ENCODE data around the gene MAP3K8. TPM values are rescaled to one million over a fixed set of nuclear protein-coding genes. Genes with fewer than 3 reads are reported as not detected.

Gene MAP3K8
- polyA plus RNA-seq, 1 donor from 2014 or later, result 1.5 TPM

DNA sequence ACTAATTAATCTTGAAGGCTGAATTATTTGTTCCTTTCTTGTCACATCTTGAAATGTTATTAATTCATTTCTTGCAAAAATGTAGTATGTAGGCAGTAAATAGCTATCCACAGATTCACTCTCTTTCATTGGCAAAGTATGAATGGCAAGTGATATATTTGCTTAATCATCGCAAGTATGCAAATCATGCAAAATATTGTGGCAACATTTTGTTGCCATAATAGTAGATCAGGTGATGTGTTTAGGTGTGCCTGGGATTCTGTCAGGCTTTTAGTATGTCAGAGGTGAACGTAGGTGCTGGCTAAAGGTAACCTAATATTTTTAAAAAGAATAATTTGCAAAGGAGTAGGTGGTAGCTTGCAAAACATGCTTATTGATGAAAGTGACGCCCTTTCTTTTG lies 5.9 kb downstream of the MAP3K8 start:
- no peaks in the 10 kb centered on the region for H3K27me3 ChIP-seq (ENCODE audit: insufficient read depth, low read depth, low read length)
- no peak overlapping the region for H2AFZ ChIP-seq (ENCODE audit: low read depth, low read length)
- no peak overlapping the region for H3K27ac ChIP-seq (ENCODE audit: low read length)
- H3K4me2 ChIP-seq (ENCODE audit: low read length), result no peak overlapping the region
- TF ChIP-seq TAF1 (IDR thresholded peaks at IDR 0.05; ENCODE audit: low read depth) (no peak), MXI1 (conservative IDR thresholded peaks at IDR 0.05; ENCODE audit: poor library complexity, severe bottlenecking) (no peak), EZH2 (IDR thresholded peaks at IDR 0.05; ENCODE audit: borderline replicate concordance, insufficient read depth, low read length, poor library complexity, severe bottlenecking) (no peak), POLR2AphosphoS5 (IDR thresholded peaks at IDR 0.05) (no peak), EP300 (conservative IDR thresholded peaks at IDR 0.05; ENCODE audit: poor library complexity, severe bottlenecking) (no peak), SMC3 (conservative IDR thresholded peaks at IDR 0.05; ENCODE audit: poor library complexity) (no peak), RAD21 (conservative IDR thresholded peaks at IDR 0.05) (no peak)
- TF ChIP-seq, protein P1, sequence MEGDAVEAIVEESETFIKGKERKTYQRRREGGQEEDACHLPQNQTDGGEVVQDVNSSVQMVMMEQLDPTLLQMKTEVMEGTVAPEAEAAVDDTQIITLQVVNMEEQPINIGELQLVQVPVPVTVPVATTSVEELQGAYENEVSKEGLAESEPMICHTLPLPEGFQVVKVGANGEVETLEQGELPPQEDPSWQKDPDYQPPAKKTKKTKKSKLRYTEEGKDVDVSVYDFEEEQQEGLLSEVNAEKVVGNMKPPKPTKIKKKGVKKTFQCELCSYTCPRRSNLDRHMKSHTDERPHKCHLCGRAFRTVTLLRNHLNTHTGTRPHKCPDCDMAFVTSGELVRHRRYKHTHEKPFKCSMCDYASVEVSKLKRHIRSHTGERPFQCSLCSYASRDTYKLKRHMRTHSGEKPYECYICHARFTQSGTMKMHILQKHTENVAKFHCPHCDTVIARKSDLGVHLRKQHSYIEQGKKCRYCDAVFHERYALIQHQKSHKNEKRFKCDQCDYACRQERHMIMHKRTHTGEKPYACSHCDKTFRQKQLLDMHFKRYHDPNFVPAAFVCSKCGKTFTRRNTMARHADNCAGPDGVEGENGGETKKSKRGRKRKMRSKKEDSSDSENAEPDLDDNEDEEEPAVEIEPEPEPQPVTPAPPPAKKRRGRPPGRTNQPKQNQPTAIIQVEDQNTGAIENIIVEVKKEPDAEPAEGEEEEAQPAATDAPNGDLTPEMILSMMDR (IDR thresholded peaks at IDR 0.05; ENCODE audit: poor library complexity, severe bottlenecking), result no peak
- TF ChIP-seq, protein P2, sequence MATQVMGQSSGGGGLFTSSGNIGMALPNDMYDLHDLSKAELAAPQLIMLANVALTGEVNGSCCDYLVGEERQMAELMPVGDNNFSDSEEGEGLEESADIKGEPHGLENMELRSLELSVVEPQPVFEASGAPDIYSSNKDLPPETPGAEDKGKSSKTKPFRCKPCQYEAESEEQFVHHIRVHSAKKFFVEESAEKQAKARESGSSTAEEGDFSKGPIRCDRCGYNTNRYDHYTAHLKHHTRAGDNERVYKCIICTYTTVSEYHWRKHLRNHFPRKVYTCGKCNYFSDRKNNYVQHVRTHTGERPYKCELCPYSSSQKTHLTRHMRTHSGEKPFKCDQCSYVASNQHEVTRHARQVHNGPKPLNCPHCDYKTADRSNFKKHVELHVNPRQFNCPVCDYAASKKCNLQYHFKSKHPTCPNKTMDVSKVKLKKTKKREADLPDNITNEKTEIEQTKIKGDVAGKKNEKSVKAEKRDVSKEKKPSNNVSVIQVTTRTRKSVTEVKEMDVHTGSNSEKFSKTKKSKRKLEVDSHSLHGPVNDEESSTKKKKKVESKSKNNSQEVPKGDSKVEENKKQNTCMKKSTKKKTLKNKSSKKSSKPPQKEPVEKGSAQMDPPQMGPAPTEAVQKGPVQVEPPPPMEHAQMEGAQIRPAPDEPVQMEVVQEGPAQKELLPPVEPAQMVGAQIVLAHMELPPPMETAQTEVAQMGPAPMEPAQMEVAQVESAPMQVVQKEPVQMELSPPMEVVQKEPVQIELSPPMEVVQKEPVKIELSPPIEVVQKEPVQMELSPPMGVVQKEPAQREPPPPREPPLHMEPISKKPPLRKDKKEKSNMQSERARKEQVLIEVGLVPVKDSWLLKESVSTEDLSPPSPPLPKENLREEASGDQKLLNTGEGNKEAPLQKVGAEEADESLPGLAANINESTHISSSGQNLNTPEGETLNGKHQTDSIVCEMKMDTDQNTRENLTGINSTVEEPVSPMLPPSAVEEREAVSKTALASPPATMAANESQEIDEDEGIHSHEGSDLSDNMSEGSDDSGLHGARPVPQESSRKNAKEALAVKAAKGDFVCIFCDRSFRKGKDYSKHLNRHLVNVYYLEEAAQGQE (IDR thresholded peaks at IDR 0.05; ENCODE audit: borderline replicate concordance), result no peak
- H3K4me3 ChIP-seq (ENCODE audit: low read length), result no peak overlapping the region
- H3K36me3 ChIP-seq (ENCODE audit: insufficient read depth, low read length), result no peaks in the 10 kb centered on the region
- no peaks in the 10 kb centered on the region for H3F3A ChIP-seq (ENCODE audit: insufficient read depth, low read length, poor library complexity, severe bottlenecking)
- no peaks in the 10 kb centered on the region for H4K20me1 ChIP-seq (ENCODE audit: insufficient read depth)
- H3K79me2 ChIP-seq (replicated peaks; ENCODE audit: insufficient read depth, low read length), result no peaks in the 10 kb centered on the region
- H3K9me2 ChIP-seq (ENCODE audit: insufficient read depth, low read length), result no peaks in the 10 kb centered on the region
- H3K9me3 ChIP-seq (ENCODE audit: low read length), result no peaks in the 10 kb centered on the region
- no peak overlapping the region for H3K9ac ChIP-seq (ENCODE audit: low read length)

DNA sequence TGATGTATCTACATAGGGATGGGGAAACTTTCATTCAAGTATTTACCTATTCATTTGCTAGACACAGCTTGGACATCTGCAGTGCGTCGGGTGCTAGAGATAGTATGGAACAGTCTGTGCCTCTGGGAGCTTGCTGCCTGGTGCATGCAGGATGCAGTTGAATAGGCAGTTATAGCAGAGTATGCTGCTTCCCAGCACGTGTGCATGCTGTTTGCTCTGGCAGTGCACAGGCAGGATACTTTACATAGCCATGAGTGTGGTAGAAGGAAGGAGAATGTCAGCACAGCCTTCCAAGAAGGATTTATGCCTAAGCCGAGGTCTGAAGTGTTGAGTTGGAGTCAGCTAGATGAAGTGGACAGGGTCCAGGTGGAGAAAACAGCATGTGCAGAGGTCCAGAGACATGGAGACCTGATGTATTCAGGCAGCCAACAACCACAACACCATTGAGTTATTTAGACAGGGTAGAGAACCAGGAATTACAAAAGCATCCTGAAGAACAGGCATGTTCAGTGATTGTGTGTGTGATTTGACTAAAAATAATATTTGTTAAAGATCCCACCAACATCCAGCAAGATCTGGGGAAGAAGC lies 8.1 kb downstream of the MAP3K8 start:
- TF ChIP-seq, protein P2 (IDR thresholded peaks at IDR 0.05; ENCODE audit: borderline replicate concordance), result no peak
- TF ChIP-seq EZH2 (IDR thresholded peaks at IDR 0.05; ENCODE audit: borderline replicate concordance, insufficient read depth, low read length, poor library complexity, severe bottlenecking), result no peak
- TF ChIP-seq, protein P1 (IDR thresholded peaks at IDR 0.05; ENCODE audit: poor library complexity, severe bottlenecking), result no peak
- no peak for TF ChIP-seq POLR2AphosphoS5 (IDR thresholded peaks at IDR 0.05)
- TF ChIP-seq EP300 (conservative IDR thresholded peaks at IDR 0.05; ENCODE audit: poor library complexity, severe bottlenecking), result no peak
- no peak for TF ChIP-seq SMC3 (conservative IDR thresholded peaks at IDR 0.05; ENCODE audit: poor library complexity)
- TF ChIP-seq RAD21 (conservative IDR thresholded peaks at IDR 0.05), result no peak
- no peak for TF ChIP-seq MXI1 (conservative IDR thresholded peaks at IDR 0.05; ENCODE audit: poor library complexity, severe bottlenecking)
- TF ChIP-seq TAF1 (IDR thresholded peaks at IDR 0.05; ENCODE audit: low read depth), result no peak
- no peaks in the 10 kb centered on the region for H3F3A ChIP-seq (ENCODE audit: insufficient read depth, low read length, poor library complexity, severe bottlenecking)
- no peak overlapping the region for H2AFZ ChIP-seq (ENCODE audit: low read depth, low read length)
- H3K4me2 ChIP-seq (ENCODE audit: low read length), result no peak overlapping the region
- H3K4me3 ChIP-seq (ENCODE audit: low read length), result no peak overlapping the region
- no peaks in the 10 kb centered on the region for H4K20me1 ChIP-seq (ENCODE audit: insufficient read depth)
- H3K27ac ChIP-seq (ENCODE audit: low read length), result no peak overlapping the region
- H3K9me2 ChIP-seq (ENCODE audit: insufficient read depth, low read length), result no peaks in the 10 kb centered on the region
- no peaks in the 10 kb centered on the region for H3K9me3 ChIP-seq (ENCODE audit: low read length)
- H3K36me3 ChIP-seq (ENCODE audit: insufficient read depth, low read length), result no peaks in the 10 kb centered on the region
- H3K27me3 ChIP-seq (ENCODE audit: insufficient read depth, low read depth, low read length), result no peaks in the 10 kb centered on the region
- H3K9ac ChIP-seq (ENCODE audit: low read length), result no peak overlapping the region
- no peaks in the 10 kb centered on the region for H3K79me2 ChIP-seq (replicated peaks; ENCODE audit: insufficient read depth, low read length)
